Type B pancreatic cell (in vitro differentiated cells): Measurements from ENCODE around the gene MAGEA9. TPM values are rescaled to one million over a fixed set of nuclear protein-coding genes. Genes with fewer than 3 reads are reported as not detected.
"Not testable (repeated sequence)": the region's sequence is repeated elsewhere in the genome, so short reads cannot be mapped to it uniquely, and the experiment has no call there.

Experiments used
- DNase-seq: peaks from one replicate; pipeline ENCODE4 v3.0.0; 2021; ENCODE audit warnings: mixed read lengths; ENCODE audit not compliant: unreplicated experiment; ENCODE audit errors: extremely low spot score
- H3K27ac Mint-ChIP-seq: 2 replicates; pipeline ENCODE4 v1.8.0; 2021; ENCODE audit warnings: mild to moderate bottlenecking, mixed read lengths
- H3K27me3 Mint-ChIP-seq: 2 replicates; pipeline ENCODE4 v1.8.0; 2021; ENCODE audit warnings: mixed read lengths
- H3K36me3 Mint-ChIP-seq: 2 replicates; pipeline ENCODE4 v1.8.0; 2021; ENCODE audit warnings: mixed read lengths
- H3K4me1 Mint-ChIP-seq: one replicate; pipeline ENCODE4 v1.8.0; 2021; ENCODE audit warnings: mixed read lengths; ENCODE audit not compliant: unreplicated experiment
- H3K4me3 Mint-ChIP-seq: 2 replicates; pipeline ENCODE4 v1.8.0; 2021; ENCODE audit warnings: mild to moderate bottlenecking, mixed read lengths
- H3K9me3 Mint-ChIP-seq: 2 replicates; pipeline ENCODE4 v1.8.0; 2021; ENCODE audit warnings: mixed read lengths
- total RNA-seq: library from RNA; stranded (reverse); gene quantifications from 2 replicates; pipeline ENCODE4 v1.2.1, GENCODE V29; 2021; ENCODE audit warnings: low replicate concordance
- TF ChIP-seq, protein P1 (sequence below): fragments of 200-600 bp; sonication (generic); conservative IDR thresholded peaks from 2 replicates; pipeline ENCODE4 v1.5.0; 2021; ENCODE audit warnings: antibody characterized with exemption, mild to moderate bottlenecking

MAGEA9 gene
- total RNA-seq, 1 donor from 2014 or later: not detected

DNA sequence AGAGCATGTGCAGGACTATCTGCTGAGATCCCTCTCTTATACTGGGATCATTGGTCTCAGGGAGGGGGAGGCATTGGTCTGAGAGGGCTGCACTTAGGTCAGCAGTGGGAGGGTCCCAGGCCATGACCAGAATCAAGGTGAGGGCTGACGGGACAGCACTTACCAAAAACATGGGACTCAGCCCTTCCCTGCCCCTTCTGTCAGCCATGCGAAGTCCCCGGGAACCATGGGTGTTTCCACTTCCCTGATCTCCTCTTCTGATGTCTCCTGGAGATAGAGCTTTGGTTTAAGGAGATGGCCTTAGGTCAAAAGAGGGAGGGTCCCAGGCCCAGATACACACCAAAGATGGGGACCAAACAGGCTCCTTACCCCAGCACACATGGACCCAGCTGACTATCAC, 20.8 kb upstream of the MAGEA9 start:
- no peak overlapping the region for H3K4me3 Mint-ChIP-seq
- no peaks in the 10 kb centered on the region for H3K4me1 Mint-ChIP-seq
- H3K36me3 Mint-ChIP-seq: no peaks in the 10 kb centered on the region
- no peak for DNase-seq
- H3K27ac Mint-ChIP-seq: no peak overlapping the region
- H3K9me3 Mint-ChIP-seq: peaks cover 4% of the 10 kb centered on the region
- TF ChIP-seq, protein P1, sequence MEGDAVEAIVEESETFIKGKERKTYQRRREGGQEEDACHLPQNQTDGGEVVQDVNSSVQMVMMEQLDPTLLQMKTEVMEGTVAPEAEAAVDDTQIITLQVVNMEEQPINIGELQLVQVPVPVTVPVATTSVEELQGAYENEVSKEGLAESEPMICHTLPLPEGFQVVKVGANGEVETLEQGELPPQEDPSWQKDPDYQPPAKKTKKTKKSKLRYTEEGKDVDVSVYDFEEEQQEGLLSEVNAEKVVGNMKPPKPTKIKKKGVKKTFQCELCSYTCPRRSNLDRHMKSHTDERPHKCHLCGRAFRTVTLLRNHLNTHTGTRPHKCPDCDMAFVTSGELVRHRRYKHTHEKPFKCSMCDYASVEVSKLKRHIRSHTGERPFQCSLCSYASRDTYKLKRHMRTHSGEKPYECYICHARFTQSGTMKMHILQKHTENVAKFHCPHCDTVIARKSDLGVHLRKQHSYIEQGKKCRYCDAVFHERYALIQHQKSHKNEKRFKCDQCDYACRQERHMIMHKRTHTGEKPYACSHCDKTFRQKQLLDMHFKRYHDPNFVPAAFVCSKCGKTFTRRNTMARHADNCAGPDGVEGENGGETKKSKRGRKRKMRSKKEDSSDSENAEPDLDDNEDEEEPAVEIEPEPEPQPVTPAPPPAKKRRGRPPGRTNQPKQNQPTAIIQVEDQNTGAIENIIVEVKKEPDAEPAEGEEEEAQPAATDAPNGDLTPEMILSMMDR: no peak
- H3K27me3 Mint-ChIP-seq: no peaks in the 10 kb centered on the region

DNA sequence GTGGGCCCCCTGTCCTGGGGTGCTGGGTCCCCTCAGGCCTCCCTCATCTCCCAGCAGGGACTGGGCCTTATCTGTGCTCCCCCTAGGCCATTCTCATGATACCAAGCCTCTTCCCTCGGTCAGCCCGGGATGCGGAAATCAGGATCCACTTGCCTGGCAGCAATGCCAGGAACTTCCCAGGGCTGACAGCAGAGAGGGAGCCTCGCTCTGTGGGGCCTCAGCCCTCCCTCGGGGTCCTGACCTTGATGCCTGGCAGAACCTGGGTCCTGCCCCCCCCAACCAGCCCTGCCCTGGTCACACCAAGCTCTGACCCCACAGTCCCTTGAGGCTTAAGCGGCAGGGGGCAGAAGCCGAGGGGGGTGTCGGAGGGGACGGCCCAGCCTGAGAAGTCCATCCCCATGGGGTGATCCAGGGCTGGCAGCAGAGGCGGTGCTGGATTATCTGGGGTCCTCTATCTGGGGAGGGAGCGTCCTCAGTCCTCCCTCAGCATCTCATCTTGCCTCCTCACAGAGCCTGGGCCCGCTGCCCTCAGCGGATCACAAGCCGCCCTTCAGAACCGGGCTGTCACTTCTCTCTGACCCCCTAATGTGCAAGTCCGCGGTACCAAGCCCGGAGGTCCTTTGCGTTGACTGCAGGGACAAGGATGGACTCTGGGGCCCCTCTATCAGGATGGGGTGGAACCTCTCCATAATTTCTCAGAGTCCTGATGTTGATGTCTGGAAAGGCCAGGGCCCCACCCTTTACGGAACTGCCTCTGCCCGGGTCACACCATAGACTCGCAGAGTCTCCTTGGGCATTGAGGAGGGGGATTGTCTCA, 19.7 kb upstream of the MAGEA9 start:
- H3K9me3 Mint-ChIP-seq, DNase-seq, H3K27ac Mint-ChIP-seq, H3K4me3 Mint-ChIP-seq, H3K36me3 Mint-ChIP-seq, H3K4me1 Mint-ChIP-seq, H3K27me3 Mint-ChIP-seq: not testable (repeated sequence)

DNA sequence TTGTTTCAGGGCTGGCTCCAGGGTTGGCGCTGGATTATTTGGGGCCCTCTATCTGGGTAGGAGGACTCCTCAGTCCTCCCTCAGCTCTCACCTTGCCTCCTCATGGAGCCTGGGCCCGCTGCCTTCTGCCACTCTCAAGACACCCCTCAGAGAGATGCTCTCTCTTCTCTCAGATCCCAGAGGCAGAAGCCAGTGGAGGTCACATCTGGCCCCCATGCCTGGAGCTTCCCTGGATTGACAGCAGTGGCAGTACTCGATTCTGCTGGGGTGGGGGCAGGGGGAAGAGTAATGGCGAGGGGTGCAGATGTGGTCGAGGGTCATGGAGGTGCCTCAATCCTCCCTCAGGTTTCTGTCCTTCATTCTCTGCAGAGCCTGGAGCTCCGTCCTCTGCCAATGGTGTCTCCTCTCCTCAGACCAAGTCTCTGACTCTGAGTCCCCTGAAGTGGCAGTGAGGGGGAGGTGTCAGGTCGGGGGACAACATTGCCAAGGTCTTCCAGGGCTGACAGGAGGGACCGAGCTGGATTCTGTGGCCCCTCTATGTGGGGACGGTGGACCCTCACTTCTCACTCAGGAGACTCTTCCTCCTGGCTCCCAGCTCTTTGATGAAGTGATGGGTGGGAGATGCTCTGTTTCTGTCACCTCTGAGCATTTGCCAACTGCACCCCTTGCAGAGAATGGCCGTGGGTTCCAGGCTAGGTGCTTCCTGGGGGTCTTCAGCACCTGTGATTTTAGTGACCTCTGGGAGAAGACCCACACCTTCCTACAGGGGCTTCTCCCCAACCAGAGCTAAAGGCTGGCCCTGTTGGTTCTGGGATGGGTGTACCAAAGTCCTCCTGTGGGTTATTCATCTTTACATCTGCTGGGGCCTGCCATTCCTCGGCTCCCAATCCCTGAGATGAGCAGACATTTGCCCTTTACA, 18.8 kb upstream of the MAGEA9 start:
- DNase-seq: no peak
- H3K4me3 Mint-ChIP-seq: no peak overlapping the region
- peaks cover 4% of the 10 kb centered on the region for H3K9me3 Mint-ChIP-seq
- no peaks in the 10 kb centered on the region for H3K36me3 Mint-ChIP-seq
- no peaks in the 10 kb centered on the region for H3K27me3 Mint-ChIP-seq
- H3K4me1 Mint-ChIP-seq: no peaks in the 10 kb centered on the region
- TF ChIP-seq, protein P1: no peak
- H3K27ac Mint-ChIP-seq: no peak overlapping the region

DNA sequence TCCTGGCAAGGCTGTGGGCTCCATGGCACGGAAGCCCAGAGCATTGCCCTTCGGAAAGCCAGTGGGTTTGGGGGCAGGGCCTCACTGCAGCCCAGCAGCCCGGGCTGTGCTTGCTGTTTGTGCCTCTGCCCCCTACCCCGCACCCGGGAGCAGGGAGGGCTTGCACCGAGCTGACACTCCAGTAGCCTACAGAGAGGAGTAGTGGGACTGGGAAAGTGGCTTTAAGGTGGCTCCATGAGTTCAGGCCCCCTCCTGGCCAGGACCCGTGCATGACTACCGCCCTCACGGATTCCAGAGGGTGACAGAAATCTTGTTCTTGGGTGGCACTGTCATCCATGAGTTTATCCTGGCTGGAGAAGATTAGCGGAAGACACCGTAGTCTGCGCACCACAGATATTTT, 11.4 kb upstream of the MAGEA9 start:
- not testable (repeated sequence) for H3K36me3 Mint-ChIP-seq, H3K27me3 Mint-ChIP-seq, H3K4me3 Mint-ChIP-seq, H3K9me3 Mint-ChIP-seq, H3K27ac Mint-ChIP-seq, DNase-seq, H3K4me1 Mint-ChIP-seq

DNA sequence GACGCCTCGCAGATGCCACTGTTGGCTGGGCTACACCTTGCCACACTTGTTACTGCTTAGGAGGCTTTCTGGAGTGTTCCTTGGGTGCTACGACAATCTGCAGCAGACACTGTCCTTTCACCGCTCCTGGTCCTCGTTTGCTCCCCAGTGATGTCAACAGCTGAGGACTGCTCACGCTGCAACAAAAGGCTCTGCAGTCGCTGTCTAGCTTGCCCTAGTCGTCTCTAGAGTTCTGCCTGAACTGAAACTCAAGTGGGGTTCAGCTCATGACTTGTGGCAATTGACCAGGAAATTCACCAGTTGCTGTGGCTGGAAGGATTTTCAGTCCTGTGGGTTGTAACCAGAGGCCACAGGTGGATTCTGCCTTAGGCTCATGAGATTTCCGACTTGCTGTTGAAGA, 8.7 kb upstream of the MAGEA9 start:
- H3K27me3 Mint-ChIP-seq, H3K27ac Mint-ChIP-seq, H3K36me3 Mint-ChIP-seq, H3K4me1 Mint-ChIP-seq, H3K4me3 Mint-ChIP-seq, H3K9me3 Mint-ChIP-seq, DNase-seq: not testable (repeated sequence)

DNA sequence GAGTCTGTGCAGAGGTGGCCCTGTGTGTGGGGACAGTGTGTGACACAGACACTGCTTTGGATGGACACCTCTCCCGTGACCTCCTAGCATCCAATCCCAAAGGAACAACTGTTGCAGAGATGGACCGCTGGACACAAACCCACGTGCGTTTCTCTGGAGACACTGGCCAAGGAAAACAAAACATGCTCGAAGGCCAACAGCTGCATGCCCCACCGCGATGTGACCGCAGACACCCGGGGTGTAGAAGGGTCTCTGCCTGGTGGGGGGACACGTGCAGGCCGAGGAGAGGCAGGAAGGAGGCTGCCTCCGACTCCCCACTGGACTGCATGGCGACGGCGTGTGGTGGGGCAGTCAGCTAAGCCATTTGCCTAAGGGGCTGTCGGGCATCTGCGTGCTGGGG, 8.0 kb upstream of the MAGEA9 start, which contains the start of gene HSFX1:
TSS of gene HSFX1 (plus strand) at position 301 of the 400 bp plus-strand sequence. CDS start 614 bp downstream, outside the sequence.
- H3K4me3 Mint-ChIP-seq, H3K27ac Mint-ChIP-seq, DNase-seq: not testable (repeated sequence)

DNA sequence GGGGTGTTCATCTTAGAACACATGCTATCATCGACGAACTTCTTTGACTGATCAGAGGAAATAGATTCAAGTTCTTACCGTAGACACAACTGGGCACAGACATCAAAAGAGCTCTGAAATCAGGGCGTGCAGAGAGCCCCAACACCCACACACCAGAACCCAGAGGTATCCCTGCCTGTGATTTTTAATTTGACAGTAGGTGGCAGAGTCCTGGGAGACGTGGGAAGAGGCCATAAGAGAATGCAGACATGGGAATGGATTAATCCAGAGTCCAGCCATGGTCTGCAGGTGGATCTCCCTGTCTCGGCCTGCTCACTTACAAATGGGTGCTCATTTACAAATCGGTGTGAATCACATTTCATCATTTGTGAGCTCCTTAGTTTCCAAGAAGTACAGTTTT, 3.7 kb upstream of the MAGEA9 start:
- H3K27me3 Mint-ChIP-seq, H3K27ac Mint-ChIP-seq, H3K4me1 Mint-ChIP-seq, H3K4me3 Mint-ChIP-seq, DNase-seq, H3K36me3 Mint-ChIP-seq, H3K9me3 Mint-ChIP-seq: not testable (repeated sequence)

More for the DNA sequence above, 8.0 kb upstream of the MAGEA9 start, which contains the start of gene HSFX1:
- H3K9me3 Mint-ChIP-seq, H3K36me3 Mint-ChIP-seq, H3K27me3 Mint-ChIP-seq, H3K4me1 Mint-ChIP-seq: not testable (repeated sequence)

DNA sequence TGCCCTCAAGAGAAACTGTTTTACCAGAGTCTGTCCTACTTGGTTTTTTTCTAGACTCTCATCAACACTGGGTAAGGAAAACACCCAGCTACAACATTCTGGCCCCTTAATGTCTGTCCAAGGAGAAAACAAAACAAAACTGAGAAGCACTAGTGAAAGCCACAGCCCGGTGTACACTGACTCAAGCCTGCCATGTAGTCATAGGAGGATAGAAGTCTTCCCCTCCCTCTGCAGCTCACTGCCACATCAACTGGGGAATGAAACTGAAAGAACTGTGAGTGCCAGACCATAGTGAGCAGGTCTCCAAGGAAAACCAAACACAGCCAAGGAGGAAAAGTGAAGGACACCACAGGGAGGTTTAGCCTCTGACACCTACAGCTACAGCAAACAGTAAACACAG, 13.8 kb downstream of the MAGEA9 start:
- not testable (repeated sequence) for H3K9me3 Mint-ChIP-seq, H3K27me3 Mint-ChIP-seq, H3K27ac Mint-ChIP-seq, H3K36me3 Mint-ChIP-seq, DNase-seq, H3K4me1 Mint-ChIP-seq, H3K4me3 Mint-ChIP-seq
